HG02885 (cell line): ENCODE data around the gene KIAA0930.

ENCODE experiments used
- ATAC-seq: cut with Tn5 transposase; IDR thresholded peaks from one replicate; pipeline ENCODE4 v1.9.1; 2021; ENCODE audit warnings: mild to moderate bottlenecking; ENCODE audit not compliant: unreplicated experiment, poor library complexity

KIAA0930 gene

DNA sequence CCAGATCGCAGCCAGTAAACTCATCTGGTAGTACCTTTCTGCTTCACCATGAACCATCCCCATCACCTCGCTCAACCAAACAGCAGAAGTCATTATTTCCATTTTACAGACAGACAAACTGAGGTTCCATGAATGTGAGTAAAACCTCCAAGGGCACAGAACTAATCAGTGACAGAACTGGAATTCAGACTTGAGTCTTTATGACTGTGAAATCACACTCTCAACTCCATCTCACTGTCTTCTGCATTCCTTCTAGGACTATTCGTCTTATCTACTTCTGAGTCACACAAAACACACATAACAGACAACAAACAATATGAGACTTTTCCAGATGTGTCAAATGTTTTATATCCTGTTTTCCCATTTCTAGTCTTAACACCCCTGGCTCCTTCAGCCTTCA, 86.3 kb downstream of the KIAA0930 start:
- no peak for ATAC-seq

GRCh38 chr22:45151503-45151902, 89.2 kb downstream of the KIAA0930 start:
- ATAC-seq: no peak

DNA sequence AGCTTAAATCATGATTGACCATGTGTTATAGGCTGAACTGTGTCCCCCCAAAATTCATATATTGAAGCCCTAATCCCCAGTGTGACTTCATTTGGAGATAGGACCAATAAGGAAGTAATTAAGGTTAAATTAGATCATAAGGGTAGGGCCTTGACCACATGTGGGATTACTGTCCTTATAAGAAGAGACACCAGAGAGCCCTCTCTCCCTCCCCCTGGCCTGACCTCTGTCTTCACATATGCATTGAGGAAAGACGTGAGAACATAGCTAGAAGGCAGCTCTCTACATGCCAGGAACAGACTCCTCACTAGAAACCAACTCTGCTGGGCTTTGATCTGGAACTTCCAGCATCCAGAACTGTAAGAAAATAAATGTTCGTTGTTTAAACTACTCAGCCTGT, 90.6 kb downstream of the KIAA0930 start:
- ATAC-seq: no peak

DNA sequence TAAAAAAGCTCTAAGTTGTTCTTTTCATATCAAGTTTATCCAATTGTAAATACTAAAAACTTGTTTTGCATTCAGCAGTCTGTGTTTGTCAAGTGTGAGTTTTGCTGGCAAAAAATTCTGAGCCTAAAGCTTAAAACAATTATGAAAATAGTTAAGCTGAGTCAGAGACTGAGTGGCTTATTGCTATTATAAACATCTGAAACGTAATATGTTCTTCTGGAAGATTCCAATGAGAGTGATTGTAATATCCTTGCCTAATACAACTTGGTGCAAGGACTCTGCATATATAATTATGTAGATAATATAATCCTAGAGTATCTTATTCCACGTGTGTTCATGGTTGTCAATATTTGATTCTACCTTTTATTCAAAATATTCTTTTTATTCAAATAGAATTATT, 91.0 kb downstream of the KIAA0930 start:
- no peak for ATAC-seq

GRCh38 chr22:45144916-45145315, 95.8 kb downstream of the KIAA0930 start:
- ATAC-seq: no peak

DNA sequence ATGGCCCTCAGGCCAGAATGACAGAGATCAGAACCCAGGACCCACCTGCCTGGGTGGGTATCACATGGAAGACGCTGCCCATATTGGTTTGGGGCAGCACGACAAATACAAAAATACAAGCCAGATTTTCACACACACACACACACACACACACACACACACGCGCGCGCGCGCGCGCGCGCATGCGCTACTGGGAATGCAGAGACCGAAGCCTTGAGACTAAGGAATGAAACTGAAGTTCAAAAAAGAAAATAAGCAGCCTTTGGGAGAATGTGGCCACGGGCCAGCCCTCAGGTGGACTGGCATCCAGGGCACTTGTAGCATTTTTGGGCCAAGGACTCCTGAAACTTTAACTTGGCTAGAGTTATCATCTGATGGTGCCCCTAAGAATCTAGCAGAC, 98.3 kb downstream of the KIAA0930 start:
- ATAC-seq: no peak
